Thyroid gland (tissue), 4 donors: ENCODE results near the gene RAB11FIP3. TPM values are rescaled to one million over a fixed set of nuclear protein-coding genes. Genes with fewer than 3 reads are reported as not detected.

Experiments used
- DNase-seq, 2 donors: peaks; one replicate each; pipeline ENCODE4 v3.0.0-alpha.2; 2019
- H3K27ac ChIP-seq, 3 donors: fragments of 200-600 bp; sonication (generic); 1 replicate in 2 of 3; 2 replicates in 1 of 3; pipeline ENCODE4 v1.5.1; 2016 to 2019; ENCODE audit warnings: mild to moderate bottlenecking in 1 of 3, moderate library complexity in 1 of 3
- H3K27me3 ChIP-seq: fragments of 200-600 bp; sonication (generic); one replicate; pipeline ENCODE4 v1.5.1; 2019
- H3K36me3 ChIP-seq, 2 donors: fragments of 200-600 bp; sonication (generic); one replicate each; pipeline ENCODE4 v1.5.1; 2016 to 2019
- H3K4me1 ChIP-seq, 2 donors: fragments of 200-600 bp; sonication (generic); one replicate each; pipeline ENCODE4 v1.5.1; 2017 to 2019
- H3K4me3 ChIP-seq, 3 donors: fragments of 200-600 bp; sonication (generic); replicated peaks in 1 of 3; 1 replicate in 2 of 3; 2 replicates in 1 of 3; pipeline ENCODE4 v1.5.1; 2016; ENCODE audit warnings: mild to moderate bottlenecking in 1 of 3
- H3K9me3 ChIP-seq: fragments of 200-600 bp; sonication (generic); one replicate; pipeline ENCODE4 v1.5.1; 2017
- POLR2A ChIP-seq, 2 donors: fragments of 450-650 bp; IDR thresholded peaks; one replicate each; pipeline ENCODE4 v1.6.1; 2017; ENCODE audit warnings: antibody characterized with exemption in 2 of 2, mild to moderate bottlenecking in 2 of 2, moderate library complexity in 1 of 2
- WGBS, 2 donors: methylation state at CpG; one replicate each; pipeline ENCODE4 v1.1.5; 2017; 5-methylcytosine and 5-hydroxymethylcytosine counted together
- intact Hi-C: fragments of 100-400 bp; cut with DNase I; formaldehyde crosslinking; loops from one replicate; pipeline ENCODE4 v1.15.1; 2023
- total RNA-seq, 4 donors: library from RNA; depleted of rRNA; stranded (reverse); fragments of >200 nt; gene quantifications; one replicate each; pipeline ENCODE4 v1.2.3, GENCODE V29; 2016
- TF ChIP-seq, protein P1 (sequence below), 6 experiments: fragments of 200-600 bp in 3 of 6; fragments of 450-650 bp in 3 of 6; sonication (generic) in 3 of 6; IDR thresholded peaks; one replicate each; pipeline ENCODE4 v1.5.1; 2016 to 2019; ENCODE audit warnings: antibody characterized with exemption in 6 of 6, mild to moderate bottlenecking in 2 of 6, inconsistent platforms in 1 of 6, moderate library complexity in 1 of 6

The RAB11FIP3 gene
- total RNA-seq, 4 donors from 2014 or later = 26.6 to 34.3 (median 28.0) TPM

DNA sequence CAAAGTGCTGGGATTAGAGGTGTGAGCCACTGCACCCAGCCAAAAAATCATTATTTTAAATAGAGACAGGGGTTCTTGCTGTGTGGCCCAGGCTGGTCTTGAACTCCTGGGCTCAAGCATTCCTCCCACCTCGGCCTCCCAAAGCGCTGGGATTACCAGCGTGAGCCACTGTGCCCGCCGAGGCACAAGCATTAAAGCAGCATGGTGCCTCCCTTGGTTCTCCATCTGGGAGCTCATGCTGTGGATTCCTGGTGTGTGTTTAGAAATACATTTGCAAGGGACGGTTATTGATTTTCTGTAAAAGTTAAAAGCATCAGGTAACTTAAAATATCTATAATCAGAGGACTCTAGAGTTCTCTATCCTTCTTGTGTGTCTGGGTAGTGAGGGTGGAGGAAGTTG is 87.4 kb downstream of the RAB11FIP3 start:
- intact Hi-C loops = no loop called here
- H3K4me3 ChIP-seq = no peak overlapping the region
- no peaks in the 10 kb centered on the region for H3K9me3 ChIP-seq
- no peaks in the 10 kb centered on the region for H3K4me1 ChIP-seq
- no peak for TF ChIP-seq POLR2A (IDR thresholded peaks at IDR 0.05)
- TF ChIP-seq, protein P1, sequence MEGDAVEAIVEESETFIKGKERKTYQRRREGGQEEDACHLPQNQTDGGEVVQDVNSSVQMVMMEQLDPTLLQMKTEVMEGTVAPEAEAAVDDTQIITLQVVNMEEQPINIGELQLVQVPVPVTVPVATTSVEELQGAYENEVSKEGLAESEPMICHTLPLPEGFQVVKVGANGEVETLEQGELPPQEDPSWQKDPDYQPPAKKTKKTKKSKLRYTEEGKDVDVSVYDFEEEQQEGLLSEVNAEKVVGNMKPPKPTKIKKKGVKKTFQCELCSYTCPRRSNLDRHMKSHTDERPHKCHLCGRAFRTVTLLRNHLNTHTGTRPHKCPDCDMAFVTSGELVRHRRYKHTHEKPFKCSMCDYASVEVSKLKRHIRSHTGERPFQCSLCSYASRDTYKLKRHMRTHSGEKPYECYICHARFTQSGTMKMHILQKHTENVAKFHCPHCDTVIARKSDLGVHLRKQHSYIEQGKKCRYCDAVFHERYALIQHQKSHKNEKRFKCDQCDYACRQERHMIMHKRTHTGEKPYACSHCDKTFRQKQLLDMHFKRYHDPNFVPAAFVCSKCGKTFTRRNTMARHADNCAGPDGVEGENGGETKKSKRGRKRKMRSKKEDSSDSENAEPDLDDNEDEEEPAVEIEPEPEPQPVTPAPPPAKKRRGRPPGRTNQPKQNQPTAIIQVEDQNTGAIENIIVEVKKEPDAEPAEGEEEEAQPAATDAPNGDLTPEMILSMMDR (IDR thresholded peaks at IDR 0.05) = no peak
- no peak for DNase-seq
- H3K27ac ChIP-seq = no peak overlapping the region
- H3K27me3 ChIP-seq = no peaks in the 10 kb centered on the region
- WGBS, 2 donors = 92 to 95% methylated on average over 6 of the region's 6 CpGs
- H3K36me3 ChIP-seq = peaks cover 0 to 5% of the 10 kb centered on the region in 2 donors

DNA sequence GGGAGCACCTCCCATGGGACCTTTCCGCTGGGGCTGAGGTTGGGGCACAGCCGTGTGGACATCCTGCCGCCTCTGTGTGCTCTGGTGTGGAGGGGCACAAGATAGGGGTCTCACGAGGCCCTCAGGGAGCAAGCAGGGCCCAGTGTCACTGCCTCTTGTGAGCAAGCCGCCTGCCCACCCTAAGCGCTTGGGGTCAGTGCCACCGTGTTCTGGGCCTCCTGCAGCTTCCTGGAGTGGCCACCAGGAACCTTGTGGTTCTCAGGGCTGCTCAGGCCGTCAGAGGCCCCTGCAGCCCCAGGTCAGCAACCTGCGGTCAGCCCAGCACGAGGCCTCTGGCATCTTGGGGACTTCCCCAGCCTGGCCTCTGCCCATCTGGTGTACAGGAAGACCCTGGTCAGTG is 88.5 kb downstream of the RAB11FIP3 start:
- H3K4me1 ChIP-seq = no peaks in the 10 kb centered on the region
- no peaks in the 10 kb centered on the region for H3K9me3 ChIP-seq
- WGBS, 2 donors = 73 to 79% methylated on average over 4 of the region's 10 CpGs
- H3K4me3 ChIP-seq = no peak overlapping the region
- peaks cover 0 to 5% of the 10 kb centered on the region in 2 donors for H3K36me3 ChIP-seq
- no peak for DNase-seq
- intact Hi-C loops = no loop called here
- H3K27me3 ChIP-seq = no peaks in the 10 kb centered on the region
- no peak overlapping the region for H3K27ac ChIP-seq
- TF ChIP-seq POLR2A (IDR thresholded peaks at IDR 0.05) = no peak
- TF ChIP-seq, protein P1 (IDR thresholded peaks at IDR 0.05) = no peak

DNA sequence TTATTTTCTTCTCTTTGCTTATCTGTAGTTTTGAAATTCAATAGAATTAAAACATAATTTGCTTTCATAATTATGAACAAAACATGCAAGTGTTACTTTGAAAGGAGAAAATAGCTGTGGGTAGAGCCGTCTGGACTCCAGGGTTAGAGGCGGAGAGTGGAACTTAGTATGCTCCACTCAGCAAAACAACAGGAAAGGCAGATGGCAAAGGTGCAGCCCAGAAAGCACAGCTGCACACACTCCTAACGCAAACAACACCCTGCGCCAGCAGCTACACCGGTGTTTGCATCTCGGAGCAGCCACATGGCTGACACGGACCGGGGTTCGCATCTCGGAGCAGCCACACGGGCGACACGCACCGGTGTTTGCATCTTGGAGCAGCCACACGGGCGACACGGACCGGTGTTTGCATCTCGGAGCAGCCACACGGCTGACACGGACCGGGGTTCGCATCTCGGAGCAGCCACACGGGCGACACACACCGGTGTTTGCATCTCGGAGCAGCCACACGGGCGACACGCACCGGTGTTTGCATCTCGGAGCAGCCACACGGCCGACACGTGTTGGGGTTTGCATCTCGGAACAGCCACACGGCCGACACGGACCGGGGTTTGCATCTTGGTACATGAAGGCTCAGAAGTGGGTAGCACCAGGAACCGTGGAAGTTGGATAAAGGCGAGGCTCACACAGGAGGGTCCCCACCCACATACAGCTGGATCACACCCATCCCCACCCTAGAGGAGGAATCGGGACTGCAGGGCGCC is 89.9 kb downstream of the RAB11FIP3 start:
- 93 to 95% methylated on average over 35 to 45 of the region's 45 CpGs for WGBS, 2 donors
- no peak for DNase-seq
- Histone ChIP-seq H3K36me3 (peaks cover 5 to 12% of the 10 kb centered on the region in 2 donors), H3K27ac (no peak overlapping the region), H3K4me3 (no peak overlapping the region), H3K9me3 (no peaks in the 10 kb centered on the region), H3K27me3 (no peaks in the 10 kb centered on the region), H3K4me1 (no peaks in the 10 kb centered on the region)
- TF ChIP-seq, protein P1 (IDR thresholded peaks at IDR 0.05) = no peak
- TF ChIP-seq POLR2A (IDR thresholded peaks at IDR 0.05) = no peak
- intact Hi-C loops = no loop called here

DNA sequence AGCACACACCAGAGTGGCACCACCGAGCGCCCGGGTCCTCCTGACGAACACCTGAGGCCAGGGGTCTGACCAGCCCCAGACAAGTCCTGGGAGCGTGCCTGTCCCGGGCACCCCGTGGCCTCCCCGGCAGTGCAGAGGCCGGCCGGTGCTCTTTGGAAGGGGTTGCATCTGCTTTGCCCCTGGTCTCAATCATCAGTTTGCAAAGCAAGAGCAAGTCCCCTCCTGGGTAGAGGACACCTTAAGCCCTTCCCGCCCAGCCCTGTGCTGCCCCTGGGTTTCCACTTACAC is 90.4 kb downstream of the RAB11FIP3 start:
- no peaks in the 10 kb centered on the region for H3K27me3 ChIP-seq
- no peak overlapping the region for H3K4me3 ChIP-seq
- no peaks in the 10 kb centered on the region for H3K4me1 ChIP-seq
- intact Hi-C loops = no loop called here
- no peak overlapping the region for H3K27ac ChIP-seq
- DNase-seq = no peak
- 94 to 97% methylated on average over 11 of the region's 11 CpGs for WGBS, 2 donors
- peaks cover 8 to 17% of the 10 kb centered on the region in 2 donors for H3K36me3 ChIP-seq
- H3K9me3 ChIP-seq = no peaks in the 10 kb centered on the region
- TF ChIP-seq, protein P1 (IDR thresholded peaks at IDR 0.05) = no peak
- no peak for TF ChIP-seq POLR2A (IDR thresholded peaks at IDR 0.05)

DNA sequence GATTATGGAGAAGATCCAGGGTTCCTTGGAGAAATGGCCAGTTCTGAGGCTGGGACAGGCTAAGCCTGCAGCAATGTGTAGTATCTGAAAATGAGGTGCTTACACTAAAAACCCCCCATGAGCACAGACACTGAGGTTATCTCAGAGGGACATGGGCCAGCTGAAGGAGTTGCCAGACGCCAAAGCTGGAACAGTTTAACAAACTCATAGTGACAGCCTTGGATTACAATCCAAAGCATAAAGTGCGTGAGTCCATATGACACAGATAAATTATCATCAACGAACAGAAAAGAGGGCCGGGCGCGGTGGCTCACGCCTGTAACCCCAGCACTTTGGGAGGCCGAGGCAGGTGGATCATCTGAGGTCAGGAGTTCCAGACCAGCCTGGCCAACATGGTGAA is 90.9 kb downstream of the RAB11FIP3 start:
- Histone ChIP-seq H3K4me1 (no peaks in the 10 kb centered on the region), H3K27me3 (no peaks in the 10 kb centered on the region), H3K9me3 (no peaks in the 10 kb centered on the region), H3K4me3 (no peak overlapping the region), H3K27ac (no peak overlapping the region), H3K36me3 (peaks cover 8 to 17% of the 10 kb centered on the region in 2 donors)
- no peak for TF ChIP-seq POLR2A (IDR thresholded peaks at IDR 0.05)
- TF ChIP-seq, protein P1 (IDR thresholded peaks at IDR 0.05) = no peak
- no peak for DNase-seq
- WGBS, 2 donors = 96% methylated on average over 8 of the region's 8 CpGs
- intact Hi-C loops = no loop called here
